ENCODE data around the gene FBXW5. TPM values are rescaled to one million over a fixed set of nuclear protein-coding genes. Genes with fewer than 3 reads are reported as not detected.

FBXW5 gene
- total and polyA plus RNA-seq, 2 donors (not counting 3 experiments of a cell fraction or from before 2014, with no cell fraction given) = 97.3 to 151 TPM

DNA sequence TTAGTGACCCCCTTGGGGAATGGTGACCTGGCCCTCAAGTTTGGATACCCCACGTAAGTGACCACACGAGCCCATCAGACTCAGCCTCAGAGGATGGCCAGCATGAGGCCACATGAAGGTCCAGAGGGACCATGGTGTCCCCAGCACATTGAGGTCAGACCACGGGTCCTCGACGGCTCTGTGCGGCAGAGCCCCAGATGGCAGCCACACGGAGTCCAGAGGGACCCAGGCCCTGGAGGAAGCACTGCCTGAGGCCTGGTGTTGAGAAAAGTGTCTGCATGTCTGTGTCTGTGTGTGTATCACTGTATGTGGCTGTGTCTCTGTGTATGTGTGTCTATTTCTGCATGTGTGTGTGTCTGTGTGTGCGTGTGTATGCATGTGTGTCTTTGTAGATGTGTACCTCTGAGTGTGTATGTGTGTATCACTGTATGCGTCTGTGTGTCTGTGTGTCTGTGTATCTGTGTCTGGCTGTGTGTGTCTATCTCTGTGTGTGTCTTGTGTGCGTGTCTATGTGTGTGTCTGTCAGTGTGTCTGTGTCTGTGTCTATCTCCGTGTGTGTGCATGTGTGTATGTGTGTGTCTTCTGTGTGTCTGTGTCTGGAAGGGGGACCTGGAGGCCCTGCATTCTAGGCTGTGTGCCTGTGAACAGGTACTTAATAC is 39.2 kb upstream of the FBXW5 start:
- CTCF ChIA-PET = no interaction called here
- Histone ChIP-seq H3K9ac (replicated peaks; ENCODE audit: extremely low read depth, insufficient read depth, low read length) (no peak overlapping the region), H3K36me3 (ENCODE audit: control insufficient read depth in 2 of 2, extremely low read depth in 1 of 2, insufficient read depth in 2 of 2, low read length in 2 of 2) (no peaks in the 10 kb centered on the region), H3K27ac (ENCODE audit: insufficient read depth, low read depth, low read length) (no peak overlapping the region), H3K9me3 (replicated peaks; ENCODE audit: control insufficient read depth, insufficient read depth, low read length) (no peaks in the 10 kb centered on the region), H4K20me1 (replicated peaks; ENCODE audit: control insufficient read depth, extremely low read depth, insufficient read depth, low read length) (no peaks in the 10 kb centered on the region), H3K27me3 (ENCODE audit: control insufficient read depth in 2 of 2, insufficient read depth in 2 of 2, low read length in 2 of 2) (peaks cover 3 to 10% of the 10 kb centered on the region in 2 experiments), H2AFZ (ENCODE audit: low read depth, low read length) (no peak overlapping the region), H3K79me2 (ENCODE audit: control insufficient read depth, insufficient read depth, low read length) (no peaks in the 10 kb centered on the region), H3K9me1 (replicated peaks; ENCODE audit: control insufficient read depth, extremely low read depth, insufficient read depth, low read length) (no peaks in the 10 kb centered on the region), H3K4me3 (replicated peaks in 1 of 3; ENCODE audit: insufficient read depth in 1 of 3, low read depth in 1 of 3, low read length in 3 of 3) (no peak overlapping the region), H3K4me2 (ENCODE audit: insufficient read depth, low read length) (no peak overlapping the region), H3K4me1 (ENCODE audit: control insufficient read depth, extremely low read depth, insufficient read depth, low read length) (peaks cover 4% of the 10 kb centered on the region)
- intact Hi-C loops (cut with micrococcal nuclease) (no loop called here), dilution Hi-C loops (cut with MboI; ENCODE audit: extremely low pct_ligation_motif_present, low sequenced_read_pairs) (no loop called here)
- BruUV-seq (replicated peaks) = no TSS peak
- POLR2A ChIA-PET = no interaction called here
- no peak for FAIRE-seq
- TF ChIP-seq FOS (IDR thresholded peaks at IDR 0.05; ENCODE audit: borderline replicate concordance, insufficient read depth, low read length) (no peak), MYC (IDR thresholded peaks at IDR 0.05; ENCODE audit: low read depth, low read length) (no peak), GATA2 (IDR thresholded peaks at IDR 0.05; ENCODE audit: insufficient read depth, insufficient read length, low read depth, low read length) (no peak)
- DNase-seq (ENCODE audit: low read depth, low spot score) = no peak

DNA sequence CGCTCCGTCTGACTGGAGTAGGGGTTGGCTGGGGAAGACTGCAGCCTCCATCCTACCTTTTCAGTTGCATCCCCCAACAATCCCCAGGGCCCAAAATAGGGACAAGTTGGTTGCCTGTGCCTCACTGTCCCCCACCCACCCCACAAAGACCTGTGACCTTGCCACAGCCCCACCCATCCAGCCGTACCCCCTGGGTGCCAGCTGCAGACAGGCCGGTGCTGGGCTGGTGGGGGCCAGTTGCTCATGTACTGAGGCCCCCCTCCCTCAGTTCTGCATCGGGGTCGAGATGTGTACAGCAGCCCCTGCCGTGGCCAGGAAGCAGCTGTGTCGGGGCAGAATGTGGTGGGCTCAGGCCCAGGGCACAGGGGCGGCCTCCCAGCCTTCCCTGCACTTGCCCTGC is 38.6 kb upstream of the FBXW5 start:
- no peak for TF ChIP-seq MAX (IDR thresholded peaks at IDR 0.05; ENCODE audit: insufficient read depth, insufficient read length)
- TF ChIP-seq GATA2 (IDR thresholded peaks at IDR 0.05; ENCODE audit: insufficient read depth, insufficient read length, low read depth, low read length) = no peak

More for the DNA sequence above, 38.6 kb upstream of the FBXW5 start:
- Histone ChIP-seq H3K4me2 (ENCODE audit: insufficient read depth, low read length) (no peak overlapping the region), H4K20me1 (replicated peaks; ENCODE audit: control insufficient read depth, extremely low read depth, insufficient read depth, low read length) (no peaks in the 10 kb centered on the region), H3K9me1 (replicated peaks; ENCODE audit: control insufficient read depth, extremely low read depth, insufficient read depth, low read length) (no peaks in the 10 kb centered on the region), H3K36me3 (ENCODE audit: control insufficient read depth in 2 of 2, extremely low read depth in 1 of 2, insufficient read depth in 2 of 2, low read length in 2 of 2) (no peaks in the 10 kb centered on the region), H3K4me3 (replicated peaks in 1 of 3; ENCODE audit: insufficient read depth in 1 of 3, low read depth in 1 of 3, low read length in 3 of 3) (no peak overlapping the region), H3K9me3 (replicated peaks; ENCODE audit: control insufficient read depth, insufficient read depth, low read length) (no peaks in the 10 kb centered on the region), H3K27me3 (ENCODE audit: control insufficient read depth in 2 of 2, insufficient read depth in 2 of 2, low read length in 2 of 2) (peaks cover 3 to 10% of the 10 kb centered on the region in 2 experiments), H3K9ac (replicated peaks; ENCODE audit: extremely low read depth, insufficient read depth, low read length) (no peak overlapping the region), H3K4me1 (ENCODE audit: control insufficient read depth, extremely low read depth, insufficient read depth, low read length) (peaks cover 4% of the 10 kb centered on the region), H3K79me2 (ENCODE audit: control insufficient read depth, insufficient read depth, low read length) (no peaks in the 10 kb centered on the region), H3K27ac (ENCODE audit: insufficient read depth, low read depth, low read length) (no peak overlapping the region), H2AFZ (ENCODE audit: low read depth, low read length) (no peak overlapping the region)
- no peak for DNase-seq (ENCODE audit: low read depth, low spot score)
- dilution Hi-C loops (cut with MboI; ENCODE audit: extremely low pct_ligation_motif_present, low sequenced_read_pairs) = no loop called here
- ChIA-PET POLR2A (no interaction called here), CTCF (interaction anchor here (1.4 kb wide), 1 partner anchor 9 kb away, joined by 3 read pairs; the partner anchor contains the start of gene PAXX)
- FAIRE-seq = no peak
- BruUV-seq (replicated peaks) = no TSS peak
- intact Hi-C loops (cut with micrococcal nuclease) = no loop called here

All from endothelial cell of umbilical vein (primary cell).